HPDE6-E6E7 (cell line): ENCODE results near the gene CLIC3.
"Not testable (repeated sequence)": the region's sequence is repeated elsewhere in the genome, so short reads cannot be mapped to it uniquely, and the experiment has no call there.

ENCODE experiments used
- DNase-seq: peaks from one replicate; pipeline ENCODE4 v3.0.0; 2011; ENCODE audit warnings: missing footprints; ENCODE audit errors: extremely low spot score

CLIC3 gene

GRCh38 chr9:136996361-136997292 is at the start of gene CLIC3:
Gene CLIC3 (minus strand): TSS chr9:136996568. CDS start chr9:136996543, 25 bp downstream.
- DNase-seq = peak; percentile 55

- DNase-seq = no peak
Measured at GRCh38 chr9:137045294-137046087, 49.1 kb upstream of the CLIC3 start.

GRCh38 chr9:137044502-137045177 is 48.3 kb upstream of the CLIC3 start:
- no peak for DNase-seq

GRCh38 chr9:137044037-137044436 is 47.7 kb upstream of the CLIC3 start:
- no peak for DNase-seq

GRCh38 chr9:137042751-137043727 is 46.7 kb upstream of the CLIC3 start:
- DNase-seq = no peak

- DNase-seq = no peak
Measured at GRCh38 chr9:137041124-137041523, 44.8 kb upstream of the CLIC3 start.

GRCh38 chr9:137040568-137040967 is 44.2 kb upstream of the CLIC3 start:
- no peak for DNase-seq

GRCh38 chr9:137039611-137040366 is 43.4 kb upstream of the CLIC3 start:
- no peak for DNase-seq

GRCh38 chr9:137038916-137039315 is 42.5 kb upstream of the CLIC3 start:
- no peak for DNase-seq

GRCh38 chr9:137037483-137037882 is 41.1 kb upstream of the CLIC3 start:
- DNase-seq = no peak

- DNase-seq = no peak
Measured at GRCh38 chr9:137037035-137037434, 40.7 kb upstream of the CLIC3 start.

- DNase-seq = no peak
Measured at GRCh38 chr9:137035937-137036336, 39.6 kb upstream of the CLIC3 start.

- DNase-seq = no peak
Measured at GRCh38 chr9:137035507-137035834, 39.1 kb upstream of the CLIC3 start.

- peak; percentile 89 for DNase-seq
Measured at GRCh38 chr9:137034709-137035506, 38.5 kb upstream of the CLIC3 start.

GRCh38 chr9:137034039-137034708 is 37.8 kb upstream of the CLIC3 start:
- DNase-seq = no peak

- DNase-seq = not testable (repeated sequence)
Measured at GRCh38 chr9:137033481-137033880, 37.1 kb upstream of the CLIC3 start.

GRCh38 chr9:137032858-137033257 is 36.5 kb upstream of the CLIC3 start:
- DNase-seq = no peak

GRCh38 chr9:137031904-137032640 is 35.7 kb upstream of the CLIC3 start, which contains the start of gene FUT7:
Gene FUT7 (minus strand): TSS chr9:137032088. CDS start chr9:137031991, 97 bp downstream.
- DNase-seq = no peak
